CD14-positive monocyte (primary cell): ENCODE results near the gene HSPA4. TPM values are rescaled to one million over a fixed set of nuclear protein-coding genes. Genes with fewer than 3 reads are reported as not detected.

ENCODE experiments used
- DNase-seq, 3 donors: peaks; one replicate each; pipeline ENCODE4 v3.0.0-alpha.2; 2011 to 2022
- H2AFZ ChIP-seq: 2 replicates; pipeline ENCODE4 v1.6.0; 2012; ENCODE audit warnings: mild to moderate bottlenecking, low read depth, low read length, inconsistent platforms; ENCODE audit not compliant: insufficient read depth, poor library complexity, severe bottlenecking
- H3K27ac ChIP-seq, 2 donors: 1 replicate in 1 of 2; 2 replicates in 1 of 2; pipeline ENCODE4 v1.5.1; 2012 to 2013; ENCODE audit warnings: low read length in 2 of 2, control low read depth in 1 of 2, inconsistent platforms in 1 of 2, low read depth in 1 of 2, mild to moderate bottlenecking in 1 of 2
- H3K27me3 ChIP-seq, 2 donors: one replicate each; pipeline versions ENCODE4 v1.6.0 to v1.6.1; 2011 to 2013; ENCODE audit warnings: low read length in 2 of 2; ENCODE audit not compliant: control insufficient read depth in 2 of 2, insufficient read depth in 2 of 2
- H3K36me3 ChIP-seq, 2 donors: replicated peaks in 1 of 2; 1 replicate in 1 of 2; 2 replicates in 1 of 2; pipeline versions ENCODE4 v1.5.1 to v1.6.1; 2012 to 2013; ENCODE audit warnings: low read length in 2 of 2, control low read depth in 1 of 2, inconsistent platforms in 1 of 2, mild to moderate bottlenecking in 1 of 2; ENCODE audit not compliant: insufficient read depth in 2 of 2, control insufficient read depth in 1 of 2
- H3K4me1 ChIP-seq, 2 donors: 1 replicate in 1 of 2; 2 replicates in 1 of 2; pipeline versions ENCODE4 v1.5.1 to v1.6.1; 2012 to 2013; ENCODE audit warnings: low read length in 2 of 2, control low read depth in 1 of 2, inconsistent platforms in 1 of 2, mild to moderate bottlenecking in 1 of 2, moderate library complexity in 1 of 2; ENCODE audit not compliant: insufficient read depth in 2 of 2, control insufficient read depth in 1 of 2
- H3K4me2 ChIP-seq: replicated peaks from 2 replicates; pipeline ENCODE3; 2012; ENCODE audit warnings: low read length, moderate library complexity, mild to moderate bottlenecking; ENCODE audit not compliant: poor library complexity, severe bottlenecking; ENCODE audit errors: extremely low read depth
- H3K4me3 ChIP-seq, 3 experiments: fragments of 200-600 bp in 1 of 3; sonication (generic) in 1 of 3; replicated peaks in 1 of 3; 1 replicate in 2 of 3; 2 replicates in 1 of 3; pipeline ENCODE4 v1.5.1; 2011 to 2013; ENCODE audit warnings: low read length in 3 of 3, mild to moderate bottlenecking in 3 of 3, control low read depth in 2 of 3, low read depth in 2 of 3, inconsistent platforms in 1 of 3, moderate library complexity in 1 of 3
- H3K79me2 ChIP-seq: 2 replicates; pipeline ENCODE4 v1.6.0; 2012; ENCODE audit warnings: mild to moderate bottlenecking, control low read depth, inconsistent platforms, low read length, moderate library complexity; ENCODE audit not compliant: insufficient read depth
- H3K9ac ChIP-seq: 2 replicates; pipeline ENCODE4 v1.6.0; 2017; ENCODE audit warnings: low read length, mild to moderate bottlenecking; ENCODE audit not compliant: insufficient read depth, poor library complexity, severe bottlenecking
- H3K9me3 ChIP-seq, 2 donors: replicated peaks in 1 of 2; 1 replicate in 1 of 2; 2 replicates in 1 of 2; pipeline versions ENCODE4 v1.5.1 to v1.6.1; 2012 to 2013; ENCODE audit warnings: low read length in 2 of 2, control low read depth in 1 of 2; ENCODE audit not compliant: control insufficient read depth in 1 of 2, insufficient read depth in 1 of 2
- H4K20me1 ChIP-seq: 2 replicates; pipeline ENCODE4 v1.6.0; 2012; ENCODE audit warnings: mild to moderate bottlenecking, low read length, control low read depth, moderate library complexity; ENCODE audit not compliant: insufficient read depth
- H3K27ac Mint-ChIP-seq, 7 donors: one replicate each; pipeline ENCODE4 v1.8.0; 2020; ENCODE audit warnings: mild to moderate bottlenecking in 7 of 7, mixed read lengths in 7 of 7, moderate library complexity in 6 of 7, inconsistent platforms in 2 of 7
- H3K27me3 Mint-ChIP-seq, 3 donors: one replicate each; pipeline ENCODE4 v1.8.0; 2021 to 2022; ENCODE audit warnings: low read depth in 3 of 3, mild to moderate bottlenecking in 3 of 3, mixed read lengths in 3 of 3, moderate library complexity in 3 of 3, inconsistent platforms in 1 of 3
- H3K36me3 Mint-ChIP-seq, 2 donors: one replicate each; pipeline ENCODE4 v1.8.0; 2020; ENCODE audit warnings: mixed read lengths in 2 of 2, inconsistent platforms in 1 of 2, mild to moderate bottlenecking in 1 of 2
- H3K4me1 Mint-ChIP-seq: one replicate; pipeline ENCODE4 v1.8.0; 2020; ENCODE audit warnings: mild to moderate bottlenecking, mixed read lengths
- H3K4me3 Mint-ChIP-seq, 2 donors: one replicate each; pipeline ENCODE4 v1.8.0; 2020; ENCODE audit warnings: mild to moderate bottlenecking in 2 of 2, mixed read lengths in 2 of 2, moderate library complexity in 1 of 2
- H3K9me3 Mint-ChIP-seq, 7 donors: one replicate each; pipeline ENCODE4 v1.8.0; 2020 to 2022; ENCODE audit warnings: mixed read lengths in 7 of 7, mild to moderate bottlenecking in 6 of 7, moderate library complexity in 6 of 7, inconsistent platforms in 2 of 7
- WGBS: methylation state at CpG from one replicate; pipeline ENCODE4 v1.1.5; 2013; ENCODE audit warnings: missing lambda C conversion rate; ENCODE audit not compliant: insufficient coverage; 5-methylcytosine and 5-hydroxymethylcytosine counted together
- intact Hi-C, 2 donors: fragments of 100-400 bp; cut with micrococcal nuclease; formaldehyde crosslinking; loops; one replicate each; pipeline versions ENCODE4 v1.15.0 to v1.15.1; 2023
- polyA plus RNA-seq, 3 donors: library from polyadenylated mRNA; depleted of rRNA in 1 of 3; unstranded in 2 of 3; stranded (reverse) in 1 of 3; fragments of 300-500 nt in 2 of 3; fragments of >200 nt in 1 of 3; fragmentation: Illumina TruSeq in 2 of 3; gene quantifications; 1 replicate in 2 of 3; 2 replicates in 1 of 3; pipeline ENCODE4 v1.2.3, GENCODE V29; 2012 to 2021
- TF ChIP-seq, protein P1 (sequence below): fragments of 200-600 bp; IDR thresholded peaks from one replicate; pipeline ENCODE4 v1.8.0; 2022; ENCODE audit warnings: antibody characterized with exemption, mild to moderate bottlenecking

Gene HSPA4
- polyA plus RNA-seq, 3 donors, result 15.7 to 52.0 (median 27.7) TPM

DNA sequence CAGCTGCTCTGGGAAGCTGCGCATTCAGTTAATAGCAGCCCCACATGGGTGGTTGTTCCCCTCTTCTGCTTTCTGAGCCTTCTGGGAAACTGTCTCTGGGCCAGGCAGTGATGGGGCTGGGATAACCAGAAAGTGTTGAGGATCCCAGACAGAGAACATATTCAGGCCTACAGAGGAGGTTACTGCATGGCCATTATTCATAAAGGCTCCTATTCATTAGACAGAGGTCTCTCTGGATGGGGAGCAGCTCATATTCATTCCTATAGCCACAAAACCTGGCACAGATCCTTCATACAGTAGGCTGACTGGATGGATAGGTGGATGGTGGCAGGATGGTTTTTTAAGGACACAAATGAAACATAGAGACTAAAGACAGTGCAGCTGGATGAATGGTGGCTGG, 76.3 kb downstream of the HSPA4 start:
- H2AFZ ChIP-seq, result no peak overlapping the region
- intact Hi-C loops, result no loop called here
- TF ChIP-seq, protein P1, sequence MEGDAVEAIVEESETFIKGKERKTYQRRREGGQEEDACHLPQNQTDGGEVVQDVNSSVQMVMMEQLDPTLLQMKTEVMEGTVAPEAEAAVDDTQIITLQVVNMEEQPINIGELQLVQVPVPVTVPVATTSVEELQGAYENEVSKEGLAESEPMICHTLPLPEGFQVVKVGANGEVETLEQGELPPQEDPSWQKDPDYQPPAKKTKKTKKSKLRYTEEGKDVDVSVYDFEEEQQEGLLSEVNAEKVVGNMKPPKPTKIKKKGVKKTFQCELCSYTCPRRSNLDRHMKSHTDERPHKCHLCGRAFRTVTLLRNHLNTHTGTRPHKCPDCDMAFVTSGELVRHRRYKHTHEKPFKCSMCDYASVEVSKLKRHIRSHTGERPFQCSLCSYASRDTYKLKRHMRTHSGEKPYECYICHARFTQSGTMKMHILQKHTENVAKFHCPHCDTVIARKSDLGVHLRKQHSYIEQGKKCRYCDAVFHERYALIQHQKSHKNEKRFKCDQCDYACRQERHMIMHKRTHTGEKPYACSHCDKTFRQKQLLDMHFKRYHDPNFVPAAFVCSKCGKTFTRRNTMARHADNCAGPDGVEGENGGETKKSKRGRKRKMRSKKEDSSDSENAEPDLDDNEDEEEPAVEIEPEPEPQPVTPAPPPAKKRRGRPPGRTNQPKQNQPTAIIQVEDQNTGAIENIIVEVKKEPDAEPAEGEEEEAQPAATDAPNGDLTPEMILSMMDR, result no peak
- H3K4me3 ChIP-seq, result no peak overlapping the region
- H3K36me3 ChIP-seq, result no peaks in the 10 kb centered on the region
- Mint-ChIP-seq H3K27ac (no peak overlapping the region), H3K4me3 (no peak overlapping the region), H3K4me1 (peaks cover 8% of the 10 kb centered on the region), H3K9me3 (no peaks in the 10 kb centered on the region), H3K36me3 (no peaks in the 10 kb centered on the region), H3K27me3 (peaks cover 0 to 8% (median 0%) of the 10 kb centered on the region in 3 donors)
- no peak for DNase-seq
- H4K20me1 ChIP-seq, result no peaks in the 10 kb centered on the region
- H3K27me3 ChIP-seq, result no peaks in the 10 kb centered on the region
- no peaks in the 10 kb centered on the region for H3K79me2 ChIP-seq
- no peaks in the 10 kb centered on the region for H3K9me3 ChIP-seq
- H3K27ac ChIP-seq, result no peak overlapping the region
- H3K4me2 ChIP-seq, result no peak overlapping the region
- peaks cover 4 to 5% of the 10 kb centered on the region in 2 donors for H3K4me1 ChIP-seq
- WGBS, result 100% methylated on average over 1 of the region's 1 CpG
- H3K9ac ChIP-seq, result no peak overlapping the region

DNA sequence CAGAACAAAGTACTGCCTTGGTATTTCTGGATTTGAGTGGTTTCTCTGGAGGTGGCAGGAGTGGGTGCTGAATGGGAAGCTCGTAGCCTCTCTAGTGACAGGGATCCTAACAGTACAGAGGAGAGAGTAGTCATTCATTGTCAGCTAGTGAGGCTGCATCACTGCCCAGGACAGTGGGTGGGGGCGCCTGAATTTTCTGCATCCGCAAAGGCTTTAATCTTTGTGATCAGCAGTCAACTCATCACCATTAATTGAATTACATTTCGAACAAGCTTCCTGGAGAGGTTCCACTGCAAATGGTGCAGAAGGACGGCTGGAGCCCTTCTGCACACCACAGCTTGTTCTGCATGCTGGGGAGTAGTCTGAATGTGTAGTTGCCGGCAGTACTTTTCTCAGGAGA, 77.5 kb downstream of the HSPA4 start:
- no peaks in the 10 kb centered on the region for H4K20me1 ChIP-seq
- H3K4me1 ChIP-seq, result peaks cover 4 to 5% of the 10 kb centered on the region in 2 donors
- Mint-ChIP-seq H3K4me1 (peaks cover 8% of the 10 kb centered on the region), H3K9me3 (peaks cover 0 to 4% (median 0%) of the 10 kb centered on the region in 7 donors), H3K36me3 (no peaks in the 10 kb centered on the region), H3K4me3 (no peak overlapping the region), H3K27me3 (peaks cover 0 to 7% (median 0%) of the 10 kb centered on the region in 3 donors), H3K27ac (no peak overlapping the region)
- no peaks in the 10 kb centered on the region for H3K36me3 ChIP-seq
- no peak overlapping the region for H2AFZ ChIP-seq
- H3K4me3 ChIP-seq, result no peak overlapping the region
- intact Hi-C loops, result no loop called here
- H3K9me3 ChIP-seq, result no peaks in the 10 kb centered on the region
- no peaks in the 10 kb centered on the region for H3K27me3 ChIP-seq
- H3K4me2 ChIP-seq, result no peak overlapping the region
- H3K79me2 ChIP-seq, result no peaks in the 10 kb centered on the region
- DNase-seq, result no peak
- no peak overlapping the region for H3K27ac ChIP-seq
- WGBS, result 100% methylated on average over 1 of the region's 6 CpGs
- H3K9ac ChIP-seq, result no peak overlapping the region
- TF ChIP-seq, protein P1, result no peak
